BJ (cell line): ENCODE measurements around the gene CFAP54. TPM values are rescaled to one million over a fixed set of nuclear protein-coding genes. Genes with fewer than 3 reads are reported as not detected.

Experiments
- CTCF ChIA-PET: fragments of 350-600 bp; formaldehyde crosslinking; extraction: SDS; loops from one replicate; lab custom pipeline; 2021; ENCODE audit warnings: antibody characterized with exemption, inconsistent platforms; lab: Yijun Ruan, JAX
- POLR2A ChIA-PET: fragments of 300-600 bp; sonication (Branson Sonifier 250); formaldehyde crosslinking; extraction: SDS; loops from one replicate; lab custom pipeline; 2021; ENCODE audit warnings: antibody characterized with exemption; lab: Charles Lee
- DNase-seq: peaks from one replicate; pipeline ENCODE4 v3.0.0-alpha.2; 2011; ENCODE audit warnings: low read depth
- H3K27me3 ChIP-seq: 2 replicates; pipeline ENCODE4 v1.6.0; 2011; ENCODE audit warnings: low read length; ENCODE audit not compliant: control insufficient read depth, insufficient read depth
- H3K36me3 ChIP-seq: 2 replicates; pipeline ENCODE4 v1.5.1; 2011; ENCODE audit warnings: low read length; ENCODE audit not compliant: control insufficient read depth, insufficient read depth
- H3K4me3 ChIP-seq: 2 replicates; pipeline ENCODE4 v1.5.1; 2011; ENCODE audit warnings: low read depth, mild to moderate bottlenecking, control low read depth, low read length
- polyA plus RNA-seq: library from polyadenylated mRNA; depleted of rRNA; stranded (reverse); fragments of >200 nt; gene quantifications from 2 replicates; pipeline ENCODE4 v1.2.3, GENCODE V29; 2011
- TF ChIP-seq, protein P1 (sequence below): IDR thresholded peaks from 2 replicates; pipeline ENCODE4 v1.5.1; 2011; ENCODE audit warnings: low read depth, mild to moderate bottlenecking, control low read depth, inconsistent platforms, low read length, moderate library complexity; ENCODE audit not compliant: insufficient read depth

Gene CFAP54
- polyA plus RNA-seq, 1 experiment: 0.38 TPM

DNA sequence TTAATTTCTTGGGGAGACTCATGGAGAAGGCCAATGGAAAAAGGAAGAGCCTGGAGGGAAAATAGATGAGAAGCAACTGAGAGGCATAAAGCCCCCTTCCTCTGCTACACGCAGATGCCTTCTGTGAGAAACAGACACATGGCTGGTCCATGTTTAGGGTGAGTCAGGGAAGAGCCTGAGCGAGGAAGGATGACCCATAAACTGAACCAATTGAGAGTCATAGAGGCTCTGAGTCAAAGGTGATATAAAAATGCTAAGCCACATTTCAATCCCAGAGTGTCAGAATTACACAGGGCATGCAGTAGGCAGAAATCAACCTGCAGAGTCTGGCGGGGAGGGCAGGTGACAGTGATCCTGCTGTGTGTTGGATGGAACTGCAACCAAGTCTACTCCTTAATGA, 387.6 kb downstream of the CFAP54 start:
- TF ChIP-seq, protein P1, sequence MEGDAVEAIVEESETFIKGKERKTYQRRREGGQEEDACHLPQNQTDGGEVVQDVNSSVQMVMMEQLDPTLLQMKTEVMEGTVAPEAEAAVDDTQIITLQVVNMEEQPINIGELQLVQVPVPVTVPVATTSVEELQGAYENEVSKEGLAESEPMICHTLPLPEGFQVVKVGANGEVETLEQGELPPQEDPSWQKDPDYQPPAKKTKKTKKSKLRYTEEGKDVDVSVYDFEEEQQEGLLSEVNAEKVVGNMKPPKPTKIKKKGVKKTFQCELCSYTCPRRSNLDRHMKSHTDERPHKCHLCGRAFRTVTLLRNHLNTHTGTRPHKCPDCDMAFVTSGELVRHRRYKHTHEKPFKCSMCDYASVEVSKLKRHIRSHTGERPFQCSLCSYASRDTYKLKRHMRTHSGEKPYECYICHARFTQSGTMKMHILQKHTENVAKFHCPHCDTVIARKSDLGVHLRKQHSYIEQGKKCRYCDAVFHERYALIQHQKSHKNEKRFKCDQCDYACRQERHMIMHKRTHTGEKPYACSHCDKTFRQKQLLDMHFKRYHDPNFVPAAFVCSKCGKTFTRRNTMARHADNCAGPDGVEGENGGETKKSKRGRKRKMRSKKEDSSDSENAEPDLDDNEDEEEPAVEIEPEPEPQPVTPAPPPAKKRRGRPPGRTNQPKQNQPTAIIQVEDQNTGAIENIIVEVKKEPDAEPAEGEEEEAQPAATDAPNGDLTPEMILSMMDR: no peak
- Histone ChIP-seq H3K36me3 (no peaks in the 10 kb centered on the region), H3K4me3 (no peak overlapping the region), H3K27me3 (no peaks in the 10 kb centered on the region)
- ChIA-PET CTCF (no interaction called here), POLR2A (no interaction called here)
- DNase-seq: no peak

DNA sequence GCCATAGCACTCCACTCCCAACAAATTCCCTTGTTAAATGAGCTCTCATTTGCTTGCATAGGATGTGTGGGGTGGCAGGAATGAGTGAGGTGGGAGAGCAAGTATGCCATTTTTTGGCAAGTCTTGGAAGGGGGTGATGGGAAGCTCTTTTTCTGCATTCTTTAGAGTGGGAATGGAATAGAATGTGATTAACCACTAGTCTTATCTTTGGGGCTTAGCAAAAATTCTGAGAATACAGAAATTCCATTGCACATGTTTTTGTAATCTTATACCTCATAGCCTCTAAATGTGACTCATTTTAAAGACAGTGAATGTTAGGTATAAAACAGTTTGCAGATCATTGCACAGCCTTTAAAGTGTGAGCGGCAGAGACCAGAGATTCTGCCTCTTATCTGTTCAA, 389.3 kb downstream of the CFAP54 start:
- ChIA-PET CTCF (interaction anchor here (0.7 to 1.0 kb wide), 3 partner anchors 13 to 647 kb away, joined by 3 read pairs; no protein-coding TSS in a partner anchor), POLR2A (no interaction called here)
- Histone ChIP-seq H3K27me3 (no peaks in the 10 kb centered on the region), H3K36me3 (no peaks in the 10 kb centered on the region), H3K4me3 (no peak overlapping the region)
- peak; percentile 61 for DNase-seq
- TF ChIP-seq, protein P1: no peak

DNA sequence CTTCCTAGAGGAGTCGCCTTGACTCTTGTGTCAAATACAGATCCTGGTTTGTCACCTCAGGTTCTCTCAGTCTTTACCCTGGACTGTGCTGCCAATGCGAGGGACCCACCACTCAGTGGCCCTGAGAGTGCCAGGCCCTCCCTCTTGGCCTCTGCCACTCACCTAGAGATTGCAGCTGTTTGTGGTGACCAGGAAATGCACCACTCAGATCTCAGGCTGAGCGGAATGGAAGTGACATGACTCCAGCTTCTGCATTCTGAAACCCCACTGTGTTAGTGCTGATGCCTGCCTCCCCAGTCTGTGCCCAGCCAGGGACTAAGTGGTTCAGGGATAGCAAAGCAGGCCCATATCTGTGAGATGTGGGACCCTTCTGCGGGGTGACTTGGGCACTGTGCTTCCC, 389.9 kb downstream of the CFAP54 start:
- H3K36me3 ChIP-seq: no peaks in the 10 kb centered on the region
- POLR2A ChIA-PET: no interaction called here
- CTCF ChIA-PET: interaction anchor here (0.7 to 1.0 kb wide), 2 partner anchors 14 to 15 kb away, joined by 3 read pairs; no protein-coding TSS in a partner anchor
- TF ChIP-seq, protein P1: no peak
- H3K4me3 ChIP-seq: no peak overlapping the region
- no peaks in the 10 kb centered on the region for H3K27me3 ChIP-seq
- DNase-seq: no peak

DNA sequence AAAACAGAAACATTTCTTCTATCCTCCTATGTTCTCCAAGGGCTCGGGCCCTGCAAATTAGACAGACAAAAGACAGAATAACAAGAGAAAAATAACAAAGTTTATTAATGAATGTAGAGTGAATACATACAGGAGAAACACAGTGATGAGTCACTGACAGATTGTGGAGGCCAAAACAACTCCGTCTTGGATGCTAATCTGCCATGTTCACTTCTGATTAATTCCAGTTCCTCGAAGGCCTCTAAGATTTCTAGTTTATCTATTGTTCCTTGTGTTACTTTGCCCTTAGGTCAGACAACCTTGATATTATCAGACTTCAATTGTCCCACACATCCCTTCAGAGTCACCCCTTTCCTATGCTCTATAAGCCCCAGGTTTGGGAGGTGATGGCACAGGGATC, 390.8 kb downstream of the CFAP54 start:
- DNase-seq: no peak
- no peaks in the 10 kb centered on the region for H3K36me3 ChIP-seq
- POLR2A ChIA-PET: no interaction called here

DNA sequence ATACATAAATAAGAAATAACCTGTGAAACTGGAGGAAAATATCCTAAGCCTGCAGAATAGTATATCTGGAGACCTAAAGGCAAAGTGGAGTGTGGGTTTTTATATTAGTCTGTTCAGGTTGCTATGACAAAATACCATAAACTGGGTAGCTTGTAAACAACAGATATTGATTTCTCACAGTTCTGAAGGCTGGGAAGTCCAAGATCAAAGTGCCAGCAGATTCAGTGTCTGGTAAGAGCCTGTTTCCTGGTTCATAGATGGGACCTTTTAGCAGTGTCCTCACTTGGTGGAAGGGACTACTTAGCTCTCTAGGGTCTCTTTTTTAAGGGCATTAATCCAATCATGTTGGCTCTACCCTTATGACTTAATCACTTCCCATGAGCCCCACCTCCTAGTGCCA, 392.2 kb downstream of the CFAP54 start:
- CTCF ChIA-PET: interaction anchor here (1.3 kb wide), 1 partner anchor 29 kb away, joined by 3 read pairs; no protein-coding TSS in a partner anchor
- H3K4me3 ChIP-seq: no peak overlapping the region

More for the DNA sequence above, 390.8 kb downstream of the CFAP54 start:
- TF ChIP-seq, protein P1: no peak
- Histone ChIP-seq H3K27me3 (no peaks in the 10 kb centered on the region), H3K4me3 (no peak overlapping the region)
- CTCF ChIA-PET: no interaction called here

More for the DNA sequence above, 392.2 kb downstream of the CFAP54 start:
- Histone ChIP-seq H3K27me3 (no peaks in the 10 kb centered on the region), H3K36me3 (no peaks in the 10 kb centered on the region)
- no peak for DNase-seq
- TF ChIP-seq, protein P1: no peak
- POLR2A ChIA-PET: no interaction called here
